HepG2 (cell line): ENCODE measurements around the gene CCDC148. TPM values are rescaled to one million over a fixed set of nuclear protein-coding genes. Genes with fewer than 3 reads are reported as not detected.

Experiments used
- ASH2L ChIP-seq: fragments of 300-600, 200-600 bp; sonication (generic); IDR thresholded peaks from 2 replicates; pipeline ENCODE4 v1.7.0; 2017; ENCODE audit warnings: low read depth, mild to moderate bottlenecking, moderate library complexity, mixed read lengths, low read length; ENCODE audit not compliant: insufficient read length
- EP300 ChIP-seq, 3 experiments: sonication (generic) in 1 of 3; formaldehyde crosslinking in 1 of 3; IDR thresholded peaks; 2 replicates each; pipeline versions ENCODE4 v1.5.1 to v1.6.1; 2011 to 2020; ENCODE audit warnings: low read depth in 2 of 3, low read length in 2 of 3, borderline replicate concordance in 1 of 3, improper control_type of control experiment in 1 of 3, mild to moderate bottlenecking in 1 of 3, missing genetic modification reagents in 1 of 3, moderate library complexity in 1 of 3
- ETV5 ChIP-seq: IDR thresholded peaks from 2 replicates; pipeline ENCODE4 v1.6.1; 2018; ENCODE audit warnings: missing biosample characterization, missing genetic modification reagents, inconsistent platforms, borderline replicate concordance
- FOSL1 ChIP-seq: sonication (generic); formaldehyde crosslinking; IDR thresholded peaks from 2 replicates; pipeline ENCODE4 v1.9.0; 2021; ENCODE audit warnings: missing genetic modification reagents, borderline replicate concordance
- FOXA1 ChIP-seq, 2 experiments: fragments of 450-650 bp in 1 of 2; sonication (generic) in 1 of 2; formaldehyde crosslinking in 1 of 2; IDR thresholded peaks; 2 replicates each; pipeline versions ENCODE4 v1.4.0 to v1.6.1; 2016 to 2020; ENCODE audit warnings: missing genetic modification reagents in 1 of 2
- FOXC1 ChIP-seq: sonication (generic); formaldehyde crosslinking; IDR thresholded peaks from 2 replicates; pipeline ENCODE4 v1.8.0; 2022; ENCODE audit warnings: mild to moderate bottlenecking, missing genetic modification reagents, borderline replicate concordance
- HIC2 ChIP-seq: sonication (generic); formaldehyde crosslinking; IDR thresholded peaks from 2 replicates; pipeline ENCODE4 v1.9.0; 2022; ENCODE audit warnings: low read depth, missing genetic modification reagents
- KMT2A ChIP-seq: sonication (generic); formaldehyde crosslinking; IDR thresholded peaks from 2 replicates; pipeline ENCODE4 v1.4.0; 2020; ENCODE audit warnings: missing genetic modification reagents
- MAF1 ChIP-seq: sonication (generic); formaldehyde crosslinking; IDR thresholded peaks from 2 replicates; pipeline ENCODE4 v1.5.0; 2020; ENCODE audit warnings: missing genetic modification reagents, borderline replicate concordance
- MTA3 ChIP-seq: sonication (generic); formaldehyde crosslinking; IDR thresholded peaks from 2 replicates; pipeline ENCODE4 v1.4.0; 2020; ENCODE audit warnings: missing genetic modification reagents
- NFE2L2 ChIP-seq: fragments of 150-350 bp; IDR thresholded peaks from 2 replicates; pipeline ENCODE4 v1.6.1; 2014; ENCODE audit warnings: low read length
- NFKB2 ChIP-seq: sonication (generic); formaldehyde crosslinking; IDR thresholded peaks from 2 replicates; pipeline ENCODE4 v1.4.0; 2020; ENCODE audit warnings: missing genetic modification reagents, borderline replicate concordance
- NPAS2 ChIP-seq: sonication (generic); formaldehyde crosslinking; IDR thresholded peaks from 2 replicates; pipeline ENCODE4 v1.8.0; 2022; ENCODE audit warnings: mild to moderate bottlenecking, missing genetic modification reagents, borderline replicate concordance
- RNF2 ChIP-seq: fragments of 450-650 bp; conservative IDR thresholded peaks from 2 replicates; pipeline ENCODE4 v1.6.1; 2016; ENCODE audit warnings: low read depth
- STAG1 ChIP-seq: sonication (generic); formaldehyde crosslinking; IDR thresholded peaks from 2 replicates; pipeline ENCODE4 v1.4.0; 2020; ENCODE audit warnings: missing genetic modification reagents
- TFDP1 ChIP-seq: IDR thresholded peaks from 2 replicates; pipeline ENCODE4 v1.6.1; 2016; ENCODE audit warnings: missing compliant biosample characterization, missing genetic modification reagents, borderline replicate concordance
- THAP8 ChIP-seq: sonication (generic); formaldehyde crosslinking; IDR thresholded peaks from 2 replicates; pipeline ENCODE4 v1.5.1; 2020; ENCODE audit warnings: missing genetic modification reagents, mild to moderate bottlenecking, borderline replicate concordance
- U2AF2 ChIP-seq: fragments of 200-400 bp; formaldehyde crosslinking; IDR thresholded peaks from 2 replicates; pipeline ENCODE4 v1.6.1; 2017; ENCODE audit warnings: low read depth, mild to moderate bottlenecking, low read length
- YY1 ChIP-seq: IDR thresholded peaks from 2 replicates; pipeline ENCODE4 v1.6.1; 2011; ENCODE audit warnings: low read length, low read depth, moderate library complexity, mild to moderate bottlenecking; ENCODE audit not compliant: insufficient read depth, insufficient replicate concordance
- ZMYM2 ChIP-seq: sonication (generic); formaldehyde crosslinking; IDR thresholded peaks from 2 replicates; pipeline ENCODE4 v1.8.0; 2022; ENCODE audit warnings: mild to moderate bottlenecking, missing genetic modification reagents
- ZNF282 ChIP-seq: fragments of 450-650 bp; IDR thresholded peaks from 2 replicates; pipeline ENCODE4 v1.6.1; 2018; ENCODE audit not compliant: partially characterized antibody
- polyA plus RNA-seq, 8 experiments: library from polyadenylated mRNA; depleted of rRNA in 3 of 8; stranded (reverse) in 7 of 8; unstranded in 1 of 8; fragments of >200 nt; fragmentation: Illumina TruSeq in 4 of 8; extraction: Trizol in 4 of 8; gene quantifications; 2 replicates each; pipeline versions ENCODE4 v1.2.1 to v1.2.3, GENCODE V29; 2011 to 2016; ENCODE audit warnings: low read depth in 4 of 8, missing spikeins in 1 of 8, mixed read lengths in 1 of 8; ENCODE audit not compliant: insufficient read depth in 1 of 8
- total RNA-seq, 5 experiments: library from RNA; depleted of rRNA; stranded (reverse); fragments of >200 nt; fragmentation: Illumina TruSeq; extraction: Trizol; gene quantifications; 2 replicates each; pipeline ENCODE4 v1.2.3, GENCODE V29; 2016; ENCODE audit warnings: low read depth in 1 of 5
- TF ChIP-seq, protein P1 (sequence below), 2 experiments: sonication (generic) in 1 of 2; formaldehyde crosslinking in 1 of 2; IDR thresholded peaks; 2 replicates each; pipeline versions ENCODE4 v1.4.0 to v1.6.1; 2016 to 2020; ENCODE audit warnings: borderline replicate concordance in 1 of 2, low read depth in 1 of 2, mild to moderate bottlenecking in 1 of 2, missing genetic modification reagents in 1 of 2

The CCDC148 gene
- total and polyA plus RNA-seq, 2 of the 13 experiments (the other 11 are each of a cell fraction or from before 2014, with no cell fraction given) = 0.30 to 0.49 TPM

GRCh38 chr2:158214431-158214830 is 242.1 kb downstream of the CCDC148 start (continued):
- no peak for TF ChIP-seq U2AF2
- peak in 1 of 2 experiments; percentile 43; a peak in 1 of 4 replicates for TF ChIP-seq EP300 (IDR thresholded peaks at IDR 0.05; ENCODE audit: low read depth in 2 of 2, low read length in 2 of 2)
- TF ChIP-seq EP300 (CRISPR knock-in tag; IDR thresholded peaks at IDR 0.05; ENCODE audit: borderline replicate concordance) = no peak
- TF ChIP-seq YY1 = no peak
- TF ChIP-seq STAG1 (CRISPR knock-in tag) = no peak
- TF ChIP-seq FOXC1 (CRISPR knock-in tag) = no peak
- TF ChIP-seq RNF2 = no peak
- no peak for TF ChIP-seq NFE2L2
- no peak for TF ChIP-seq HIC2 (CRISPR knock-in tag)
- TF ChIP-seq ZNF282 = no peak
- TF ChIP-seq FOXA1 (IDR thresholded peaks at IDR 0.05) = no peak
- peak; percentile 68 for TF ChIP-seq FOXA1 (CRISPR knock-in tag; IDR thresholded peaks at IDR 0.05)
- TF ChIP-seq ZMYM2 (CRISPR knock-in tag) = no peak
- TF ChIP-seq, protein P1, sequence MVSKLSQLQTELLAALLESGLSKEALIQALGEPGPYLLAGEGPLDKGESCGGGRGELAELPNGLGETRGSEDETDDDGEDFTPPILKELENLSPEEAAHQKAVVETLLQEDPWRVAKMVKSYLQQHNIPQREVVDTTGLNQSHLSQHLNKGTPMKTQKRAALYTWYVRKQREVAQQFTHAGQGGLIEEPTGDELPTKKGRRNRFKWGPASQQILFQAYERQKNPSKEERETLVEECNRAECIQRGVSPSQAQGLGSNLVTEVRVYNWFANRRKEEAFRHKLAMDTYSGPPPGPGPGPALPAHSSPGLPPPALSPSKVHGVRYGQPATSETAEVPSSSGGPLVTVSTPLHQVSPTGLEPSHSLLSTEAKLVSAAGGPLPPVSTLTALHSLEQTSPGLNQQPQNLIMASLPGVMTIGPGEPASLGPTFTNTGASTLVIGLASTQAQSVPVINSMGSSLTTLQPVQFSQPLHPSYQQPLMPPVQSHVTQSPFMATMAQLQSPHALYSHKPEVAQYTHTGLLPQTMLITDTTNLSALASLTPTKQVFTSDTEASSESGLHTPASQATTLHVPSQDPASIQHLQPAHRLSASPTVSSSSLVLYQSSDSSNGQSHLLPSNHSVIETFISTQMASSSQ (IDR thresholded peaks at IDR 0.05; ENCODE audit: low read depth) = no peak
- TF ChIP-seq, protein P1 (CRISPR knock-in tag; IDR thresholded peaks at IDR 0.05; ENCODE audit: borderline replicate concordance) = no peak
- TF ChIP-seq MAF1 = no peak
- no peak for TF ChIP-seq MTA3 (CRISPR knock-in tag)
- no peak for TF ChIP-seq NPAS2 (CRISPR knock-in tag)
- TF ChIP-seq KMT2A = no peak
- no peak for TF ChIP-seq NFKB2 (CRISPR knock-in tag)
- TF ChIP-seq FOSL1 (CRISPR knock-in tag) = peak; percentile 80
- no peak for TF ChIP-seq TFDP1
- peak; percentile 23 for TF ChIP-seq ASH2L
- no peak for TF ChIP-seq THAP8 (CRISPR knock-in tag)
- TF ChIP-seq ETV5 (CRISPR knock-in tag) = peak; percentile 42; the same call in 1 of the 2 replicates
